PC-9 (cell line): ENCODE data around the gene RABL2B.
"Not testable (repeated sequence)": the region's sequence is repeated elsewhere in the genome, so short reads cannot be mapped to it uniquely, and the experiment has no call there.

Source experiments
- CTCF ChIP-seq: fragments of 200-600 bp; sonication (generic); conservative IDR thresholded peaks from 2 replicates; pipeline ENCODE4 v1.6.1; 2017; ENCODE audit warnings: mixed run types, antibody characterized with exemption, mild to moderate bottlenecking, moderate library complexity
- EZH2 ChIP-seq: fragments of 200-600 bp; sonication (generic); IDR thresholded peaks from 2 replicates; pipeline ENCODE4 v1.8.0; 2017; ENCODE audit warnings: antibody characterized with exemption, low read depth

GRCh38 chr22:50775132-50775531 is 8.3 kb downstream of the RABL2B start:
- TF ChIP-seq CTCF = peak; percentile 79
- not testable (repeated sequence) for TF ChIP-seq EZH2
